ENCODE data around the gene SHISA6. TPM values are rescaled to one million over a fixed set of nuclear protein-coding genes. Genes with fewer than 3 reads are reported as not detected.

Gene SHISA6
- total RNA-seq, 2 experiments from 2014 or later, result not detected

DNA sequence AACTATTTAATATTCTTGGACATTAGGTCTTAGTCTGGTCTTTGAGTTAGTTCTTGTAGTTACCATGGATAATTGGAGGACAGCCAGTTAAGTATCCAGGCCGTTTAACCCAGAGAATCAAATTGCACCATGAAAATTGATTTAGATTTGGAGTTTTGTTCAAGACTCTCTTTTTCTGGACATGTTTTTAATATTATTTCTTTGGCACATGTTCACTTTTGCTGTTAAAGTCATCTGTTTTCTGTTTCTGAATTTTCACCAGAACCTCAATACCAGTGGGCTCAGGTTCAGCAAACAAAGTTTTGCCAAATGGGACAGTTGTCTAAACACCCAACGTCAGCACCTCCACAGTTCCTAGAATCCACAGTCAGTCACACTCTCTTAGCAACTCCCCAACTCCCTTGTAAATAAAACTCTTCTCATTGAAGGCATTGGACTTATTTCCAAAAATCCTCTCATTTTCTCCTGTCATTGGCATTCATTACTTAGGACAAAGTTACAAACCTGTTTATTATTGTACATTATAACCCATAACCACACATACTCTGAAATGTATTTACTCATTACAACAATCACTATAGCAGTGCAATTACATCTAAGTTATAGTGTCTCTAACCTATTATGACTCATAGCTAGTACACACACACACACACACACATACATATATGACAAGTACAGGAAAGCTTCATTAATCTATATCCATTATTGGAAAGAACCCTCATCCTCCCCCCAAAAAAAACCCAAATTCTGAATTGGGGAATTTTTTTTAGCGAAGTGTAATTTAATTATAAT lies 323.8 kb downstream of the SHISA6 start:
- Histone ChIP-seq H4K20me1 (ENCODE audit: insufficient read depth, low read length) (no peaks in the 10 kb centered on the region), H3K79me2 (ENCODE audit: insufficient read depth, low read depth, low read length) (no peaks in the 10 kb centered on the region), H3K4me3 (ENCODE audit: low read depth, low read length, poor library complexity, severe bottlenecking) (no peak overlapping the region), H3K9me3 (ENCODE audit: low read length) (no peaks in the 10 kb centered on the region), H3K4me2 (ENCODE audit: low read length) (no peak overlapping the region), H3K4me1 (ENCODE audit: insufficient read depth, low read length, poor library complexity, severe bottlenecking) (no peaks in the 10 kb centered on the region), H3K36me3 (ENCODE audit: insufficient read depth, low read length) (no peaks in the 10 kb centered on the region), H3K9me2 (ENCODE audit: insufficient read depth, low read length) (no peaks in the 10 kb centered on the region), H2AFZ (ENCODE audit: low read length) (no peak overlapping the region), H3K27ac (ENCODE audit: low read depth, low read length, poor library complexity, severe bottlenecking) (no peak overlapping the region)
- no peak for DNase-seq (ENCODE audit: low spot score)
- CTCF ChIA-PET (ENCODE audit: unreplicated experiment), result no interaction called here
- TF ChIP-seq, protein P1, sequence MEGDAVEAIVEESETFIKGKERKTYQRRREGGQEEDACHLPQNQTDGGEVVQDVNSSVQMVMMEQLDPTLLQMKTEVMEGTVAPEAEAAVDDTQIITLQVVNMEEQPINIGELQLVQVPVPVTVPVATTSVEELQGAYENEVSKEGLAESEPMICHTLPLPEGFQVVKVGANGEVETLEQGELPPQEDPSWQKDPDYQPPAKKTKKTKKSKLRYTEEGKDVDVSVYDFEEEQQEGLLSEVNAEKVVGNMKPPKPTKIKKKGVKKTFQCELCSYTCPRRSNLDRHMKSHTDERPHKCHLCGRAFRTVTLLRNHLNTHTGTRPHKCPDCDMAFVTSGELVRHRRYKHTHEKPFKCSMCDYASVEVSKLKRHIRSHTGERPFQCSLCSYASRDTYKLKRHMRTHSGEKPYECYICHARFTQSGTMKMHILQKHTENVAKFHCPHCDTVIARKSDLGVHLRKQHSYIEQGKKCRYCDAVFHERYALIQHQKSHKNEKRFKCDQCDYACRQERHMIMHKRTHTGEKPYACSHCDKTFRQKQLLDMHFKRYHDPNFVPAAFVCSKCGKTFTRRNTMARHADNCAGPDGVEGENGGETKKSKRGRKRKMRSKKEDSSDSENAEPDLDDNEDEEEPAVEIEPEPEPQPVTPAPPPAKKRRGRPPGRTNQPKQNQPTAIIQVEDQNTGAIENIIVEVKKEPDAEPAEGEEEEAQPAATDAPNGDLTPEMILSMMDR (conservative IDR thresholded peaks at IDR 0.05; ENCODE audit: low read length), result no peak
- no peak for TF ChIP-seq EZH2phosphoT487 (IDR thresholded peaks at IDR 0.05; ENCODE audit: borderline replicate concordance, low read depth, low read length)
- intact Hi-C loops (cut with micrococcal nuclease; ENCODE audit: unreplicated experiment), result no loop called here
- POLR2A ChIA-PET, result no interaction called here
- BruUV-seq (replicated peaks), result no TSS peak

DNA sequence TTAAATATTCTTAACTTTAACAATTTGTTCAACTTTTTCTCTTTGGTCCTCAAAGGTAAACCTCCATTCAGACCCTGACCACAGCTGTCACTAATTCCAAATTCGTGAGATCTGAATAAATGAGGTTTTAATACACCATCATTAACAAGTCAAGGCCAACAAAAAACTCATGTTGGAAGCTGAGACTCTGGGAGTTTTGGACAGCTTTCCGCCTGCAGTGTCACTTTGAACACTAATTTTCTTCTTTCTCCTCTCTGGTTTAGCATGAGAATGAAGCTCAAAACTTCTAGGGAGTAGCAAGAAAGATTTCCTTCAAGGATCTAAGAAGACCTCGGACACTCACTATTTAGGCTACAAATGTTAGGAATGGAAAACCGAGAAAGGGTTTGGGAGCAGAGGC lies 324.6 kb downstream of the SHISA6 start:
- DNase-seq (ENCODE audit: low spot score), result no peak
- H3K9me2 ChIP-seq (ENCODE audit: insufficient read depth, low read length), result no peaks in the 10 kb centered on the region
- no peaks in the 10 kb centered on the region for H3K36me3 ChIP-seq (ENCODE audit: insufficient read depth, low read length)
- no peak overlapping the region for H2AFZ ChIP-seq (ENCODE audit: low read length)
- POLR2A ChIA-PET, result no interaction called here
- no peak overlapping the region for H3K4me2 ChIP-seq (ENCODE audit: low read length)
- intact Hi-C loops (cut with micrococcal nuclease; ENCODE audit: unreplicated experiment), result no loop called here
- H3K27ac ChIP-seq (ENCODE audit: low read depth, low read length, poor library complexity, severe bottlenecking), result no peak overlapping the region
- H3K79me2 ChIP-seq (ENCODE audit: insufficient read depth, low read depth, low read length), result no peaks in the 10 kb centered on the region
- H3K4me1 ChIP-seq (ENCODE audit: insufficient read depth, low read length, poor library complexity, severe bottlenecking), result no peaks in the 10 kb centered on the region
- CTCF ChIA-PET (ENCODE audit: unreplicated experiment), result no interaction called here
- TF ChIP-seq, protein P1 (conservative IDR thresholded peaks at IDR 0.05; ENCODE audit: low read length), result no peak
- no peak for TF ChIP-seq EZH2phosphoT487 (IDR thresholded peaks at IDR 0.05; ENCODE audit: borderline replicate concordance, low read depth, low read length)
- H4K20me1 ChIP-seq (ENCODE audit: insufficient read depth, low read length), result no peaks in the 10 kb centered on the region
- H3K4me3 ChIP-seq (ENCODE audit: low read depth, low read length, poor library complexity, severe bottlenecking), result no peak overlapping the region
- BruUV-seq (replicated peaks), result no TSS peak
- no peaks in the 10 kb centered on the region for H3K9me3 ChIP-seq (ENCODE audit: low read length)

DNA sequence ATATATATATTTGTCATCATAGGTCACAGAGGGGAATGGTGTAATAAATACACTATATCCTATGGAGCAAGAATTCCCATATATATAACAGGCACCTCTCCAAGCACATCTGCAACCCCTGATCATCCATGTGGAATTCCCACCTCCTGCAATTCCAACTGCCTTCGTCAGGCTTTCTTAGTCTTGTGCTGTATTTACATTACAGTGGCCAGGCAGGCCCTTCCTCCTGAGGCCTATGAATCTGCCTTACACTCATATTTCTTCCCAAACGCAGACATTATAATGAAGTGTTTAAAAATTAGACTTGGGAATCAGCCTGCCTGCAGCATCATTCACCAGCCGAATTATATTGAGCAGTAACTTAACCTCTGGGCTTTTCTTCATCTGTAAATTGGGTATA lies 338.0 kb downstream of the SHISA6 start:
- BruUV-seq (replicated peaks), result no TSS peak
- no peak for DNase-seq (ENCODE audit: low spot score)
- Histone ChIP-seq H3K9me3 (ENCODE audit: low read length) (no peaks in the 10 kb centered on the region), H3K27ac (ENCODE audit: low read depth, low read length, poor library complexity, severe bottlenecking) (no peak overlapping the region), H3K4me2 (ENCODE audit: low read length) (no peak overlapping the region), H2AFZ (ENCODE audit: low read length) (no peak overlapping the region), H3K4me1 (ENCODE audit: insufficient read depth, low read length, poor library complexity, severe bottlenecking) (no peaks in the 10 kb centered on the region), H3K9me2 (ENCODE audit: insufficient read depth, low read length) (no peaks in the 10 kb centered on the region), H4K20me1 (ENCODE audit: insufficient read depth, low read length) (no peaks in the 10 kb centered on the region), H3K4me3 (ENCODE audit: low read depth, low read length, poor library complexity, severe bottlenecking) (no peak overlapping the region), H3K36me3 (ENCODE audit: insufficient read depth, low read length) (no peaks in the 10 kb centered on the region), H3K79me2 (ENCODE audit: insufficient read depth, low read depth, low read length) (no peaks in the 10 kb centered on the region)
- POLR2A ChIA-PET, result no interaction called here
- CTCF ChIA-PET (ENCODE audit: unreplicated experiment), result no interaction called here
- intact Hi-C loops (cut with micrococcal nuclease; ENCODE audit: unreplicated experiment), result no loop called here
- TF ChIP-seq, protein P1 (conservative IDR thresholded peaks at IDR 0.05; ENCODE audit: low read length), result no peak
- TF ChIP-seq EZH2phosphoT487 (IDR thresholded peaks at IDR 0.05; ENCODE audit: borderline replicate concordance, low read depth, low read length), result no peak
